Thyroid gland (tissue), 4 donors: ENCODE measurements around the gene SP7.
A peak's percentile ranks its signal among the peaks of the same experiment; 100 is the strongest.

ENCODE experiments used
- POLR2A ChIP-seq, 2 donors: fragments of 450-650 bp; IDR thresholded peaks; one replicate each; pipeline ENCODE4 v1.6.1; 2017; ENCODE audit warnings: antibody characterized with exemption in 2 of 2, mild to moderate bottlenecking in 2 of 2, moderate library complexity in 1 of 2
- TF ChIP-seq, protein P1 (sequence below), 6 experiments: fragments of 200-600 bp in 3 of 6; fragments of 450-650 bp in 3 of 6; sonication (generic) in 3 of 6; IDR thresholded peaks; one replicate each; pipeline ENCODE4 v1.5.1; 2016 to 2019; ENCODE audit warnings: antibody characterized with exemption in 6 of 6, mild to moderate bottlenecking in 2 of 6, inconsistent platforms in 1 of 6, moderate library complexity in 1 of 6

DNA sequence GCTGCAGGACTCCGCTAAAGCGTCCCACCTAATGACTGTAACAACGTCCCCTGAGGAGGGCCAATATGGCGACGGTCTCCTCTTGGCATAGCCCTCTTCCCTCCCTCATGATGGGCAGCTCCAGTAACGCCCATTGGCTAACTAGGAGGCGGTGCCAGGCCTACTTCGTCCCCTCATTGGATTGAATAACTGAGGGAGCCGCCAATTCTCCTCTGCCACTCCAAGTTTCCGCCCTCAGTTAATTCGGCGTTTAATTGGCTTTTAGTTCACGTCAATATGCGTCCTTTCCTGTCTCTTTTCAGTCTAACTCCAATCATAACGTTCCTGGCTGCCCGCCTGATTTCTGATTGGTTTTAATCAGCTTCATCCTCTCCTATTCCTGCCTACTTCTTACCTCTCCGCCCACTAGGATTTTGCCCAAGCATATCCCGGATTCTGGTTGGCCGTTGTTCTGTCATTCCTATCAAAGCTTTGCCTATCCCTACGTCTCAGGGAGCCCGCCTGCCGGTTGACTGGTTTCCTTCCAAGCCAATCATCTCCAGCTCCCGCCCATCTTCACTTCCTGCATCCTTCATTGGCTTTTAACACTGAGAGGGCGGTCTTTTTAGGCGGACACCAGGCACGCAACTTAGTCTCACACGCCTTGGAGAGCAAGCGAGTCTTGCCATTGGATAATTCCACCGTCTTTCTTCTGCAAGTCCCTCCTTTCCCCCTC, 43.4 kb upstream of the SP7 start:
- TF ChIP-seq POLR2A (IDR thresholded peaks at IDR 0.05), result peak; percentile 56 to 98
- TF ChIP-seq, protein P1, sequence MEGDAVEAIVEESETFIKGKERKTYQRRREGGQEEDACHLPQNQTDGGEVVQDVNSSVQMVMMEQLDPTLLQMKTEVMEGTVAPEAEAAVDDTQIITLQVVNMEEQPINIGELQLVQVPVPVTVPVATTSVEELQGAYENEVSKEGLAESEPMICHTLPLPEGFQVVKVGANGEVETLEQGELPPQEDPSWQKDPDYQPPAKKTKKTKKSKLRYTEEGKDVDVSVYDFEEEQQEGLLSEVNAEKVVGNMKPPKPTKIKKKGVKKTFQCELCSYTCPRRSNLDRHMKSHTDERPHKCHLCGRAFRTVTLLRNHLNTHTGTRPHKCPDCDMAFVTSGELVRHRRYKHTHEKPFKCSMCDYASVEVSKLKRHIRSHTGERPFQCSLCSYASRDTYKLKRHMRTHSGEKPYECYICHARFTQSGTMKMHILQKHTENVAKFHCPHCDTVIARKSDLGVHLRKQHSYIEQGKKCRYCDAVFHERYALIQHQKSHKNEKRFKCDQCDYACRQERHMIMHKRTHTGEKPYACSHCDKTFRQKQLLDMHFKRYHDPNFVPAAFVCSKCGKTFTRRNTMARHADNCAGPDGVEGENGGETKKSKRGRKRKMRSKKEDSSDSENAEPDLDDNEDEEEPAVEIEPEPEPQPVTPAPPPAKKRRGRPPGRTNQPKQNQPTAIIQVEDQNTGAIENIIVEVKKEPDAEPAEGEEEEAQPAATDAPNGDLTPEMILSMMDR (IDR thresholded peaks at IDR 0.05), result no peak
